PC-9 (cell line): Measurements from ENCODE around the gene BNIP3. TPM values are rescaled to one million over a fixed set of nuclear protein-coding genes. Genes with fewer than 3 reads are reported as not detected.
"Not testable (repeated sequence)": the region's sequence is repeated elsewhere in the genome, so short reads cannot be mapped to it uniquely, and the experiment has no call there.

Experiments used
- BruUV-seq: library from RNA; stranded (reverse); fragments of 400-500 nt; replicated peaks from 2 replicates; lab custom pipeline; 2021; lab: Mats Ljungman, UMichigan
- CTCF ChIA-PET: fragments of 300-600 bp; sonication (Branson Sonifier 250); formaldehyde crosslinking; loops from one replicate; lab custom pipeline; 2022; ENCODE audit warnings: antibody characterized with exemption; lab: Charles Lee
- POLR2A ChIA-PET: fragments of 300-600 bp; sonication (Branson Sonifier 250); formaldehyde crosslinking; loops from one replicate; lab custom pipeline; 2022; ENCODE audit warnings: antibody characterized with exemption; ENCODE audit not compliant: unreplicated experiment; lab: Charles Lee
- DNase-seq, 2 experiments: peaks; one replicate each; pipeline versions ENCODE4 v3.0.0 to v3.0.0-alpha.2; 2015 to 2022; ENCODE audit warnings: mixed read lengths in 1 of 2
- H2AFZ ChIP-seq: fragments of 200-600 bp; sonication (generic); 2 replicates; pipeline ENCODE4 v1.8.1; 2017; ENCODE audit warnings: antibody characterized with exemption
- H3F3A ChIP-seq: fragments of 200-600 bp; sonication (generic); 2 replicates; pipeline ENCODE4 v1.8.1; 2017; ENCODE audit warnings: antibody characterized with exemption, mild to moderate bottlenecking, low read depth; ENCODE audit not compliant: insufficient read depth
- H3K27ac ChIP-seq: fragments of 200-600 bp; sonication (generic); 2 replicates; pipeline ENCODE4 v1.6.1; 2016; ENCODE audit warnings: mixed run types
- H3K27me3 ChIP-seq: fragments of 200-600 bp; sonication (generic); 2 replicates; pipeline ENCODE4 v1.6.1; 2016; ENCODE audit warnings: low read depth, mixed run types; ENCODE audit not compliant: insufficient read depth
- H3K36me3 ChIP-seq: fragments of 200-600 bp; sonication (generic); 2 replicates; pipeline ENCODE4 v1.6.1; 2016; ENCODE audit warnings: low read depth, mixed run types
- H3K4me1 ChIP-seq: fragments of 200-600 bp; sonication (generic); replicated peaks from 2 replicates; pipeline ENCODE4 v1.6.1; 2016; ENCODE audit warnings: mixed run types; ENCODE audit not compliant: insufficient read depth
- H3K4me2 ChIP-seq: fragments of 200-600 bp; sonication (generic); 2 replicates; pipeline ENCODE4 v1.6.1; 2017; ENCODE audit warnings: mixed run types
- H3K4me3 ChIP-seq: fragments of 200-600 bp; sonication (generic); 2 replicates; pipeline ENCODE4 v1.6.1; 2016; ENCODE audit warnings: mixed run types
- H3K79me2 ChIP-seq: fragments of 200-600 bp; sonication (generic); 2 replicates; pipeline ENCODE4 v1.6.1; 2017; ENCODE audit warnings: low read depth, mixed run types
- H3K9me2 ChIP-seq: fragments of 200-600 bp; sonication (generic); 2 replicates; pipeline ENCODE4 v1.8.1; 2017; ENCODE audit warnings: mild to moderate bottlenecking; ENCODE audit not compliant: insufficient read depth
- H3K9me3 ChIP-seq: fragments of 200-600 bp; sonication (generic); 2 replicates; pipeline ENCODE4 v1.8.1; 2016; ENCODE audit warnings: low read depth; ENCODE audit not compliant: insufficient read depth
- H4K20me1 ChIP-seq: fragments of 200-600 bp; sonication (generic); 2 replicates; pipeline ENCODE4 v1.8.1; 2017; ENCODE audit not compliant: insufficient read depth
- CTCF ChIP-seq: fragments of 200-600 bp; sonication (generic); conservative IDR thresholded peaks from 2 replicates; pipeline ENCODE4 v1.6.1; 2017; ENCODE audit warnings: mixed run types, antibody characterized with exemption, mild to moderate bottlenecking, moderate library complexity
- EZH2 ChIP-seq: fragments of 200-600 bp; sonication (generic); IDR thresholded peaks from 2 replicates; pipeline ENCODE4 v1.8.0; 2017; ENCODE audit warnings: antibody characterized with exemption, low read depth
- intact Hi-C: fragments of 100-400 bp; cut with micrococcal nuclease; formaldehyde crosslinking; loops from one replicate; pipeline ENCODE4 v1.10.0; 2022; ENCODE audit not compliant: unreplicated experiment
- total RNA-seq: library from RNA; stranded (reverse); gene quantifications from 2 replicates; pipeline ENCODE4 v1.2.3, GENCODE V29; 2021

Gene BNIP3
- total RNA-seq, 1 experiment from 2014 or later = 21.0 TPM

- Histone ChIP-seq H3K4me3 (no peak overlapping the region), H3K36me3 (no peaks in the 10 kb centered on the region), H2AFZ (no peak overlapping the region), H3F3A (no peaks in the 10 kb centered on the region), H3K79me2 (no peaks in the 10 kb centered on the region; the same call in 1 of the 2 replicates), H3K4me1 (peaks cover 5% of the 10 kb centered on the region; the same call in 1 of the 2 replicates), H3K4me2 (no peak overlapping the region), H3K27me3 (no peaks in the 10 kb centered on the region), H3K9me3 (no peaks in the 10 kb centered on the region), H3K27ac (no peak overlapping the region), H3K9me2 (no peaks in the 10 kb centered on the region), H4K20me1 (no peaks in the 10 kb centered on the region)
- DNase-seq = no peak
- POLR2A ChIA-PET = no interaction called here
- CTCF ChIA-PET = no interaction called here
- BruUV-seq = no TSS peak
- TF ChIP-seq EZH2 = no peak
- no peak for TF ChIP-seq CTCF
- intact Hi-C loops = loop anchor here (10.0 kb wide), 1 partner anchor 103 kb away; no protein-coding TSS in a partner anchor
Measured at GRCh38 chr10:131991726-131992125, 10.0 kb upstream of the BNIP3 start.

- H3K9me3 ChIP-seq, intact Hi-C loops, H3K79me2 ChIP-seq, H3K27me3 ChIP-seq, BruUV-seq, H3K9me2 ChIP-seq, H3K4me2 ChIP-seq, H3K36me3 ChIP-seq, CTCF ChIA-PET, H4K20me1 ChIP-seq, H3K4me3 ChIP-seq, H3F3A ChIP-seq, H3K4me1 ChIP-seq, POLR2A ChIA-PET, DNase-seq, H2AFZ ChIP-seq, H3K27ac ChIP-seq: not testable (repeated sequence)
Measured at GRCh38 chr10:131987786-131988185, 6.1 kb upstream of the BNIP3 start.

GRCh38 chr10:131987301-131987700, 5.6 kb upstream of the BNIP3 start:
- H4K20me1 ChIP-seq, H2AFZ ChIP-seq, H3K27ac ChIP-seq, H3K4me2 ChIP-seq, H3K36me3 ChIP-seq, H3K4me1 ChIP-seq, H3K27me3 ChIP-seq, intact Hi-C loops, CTCF ChIA-PET, POLR2A ChIA-PET, BruUV-seq, H3K9me3 ChIP-seq, H3K9me2 ChIP-seq, H3K79me2 ChIP-seq, H3F3A ChIP-seq, H3K4me3 ChIP-seq, DNase-seq: not testable (repeated sequence)

GRCh38 chr10:131986851-131987250, 5.1 kb upstream of the BNIP3 start:
- H4K20me1 ChIP-seq, intact Hi-C loops, H3K27ac ChIP-seq, H3K9me3 ChIP-seq, H3K27me3 ChIP-seq, H3K4me1 ChIP-seq, CTCF ChIA-PET, POLR2A ChIA-PET, H3K4me2 ChIP-seq, H3K9me2 ChIP-seq, DNase-seq, BruUV-seq, H3K4me3 ChIP-seq, H2AFZ ChIP-seq, H3K36me3 ChIP-seq, H3F3A ChIP-seq, H3K79me2 ChIP-seq: not testable (repeated sequence)
